ENCODE results near the gene PEMT. TPM values are rescaled to one million over a fixed set of nuclear protein-coding genes. Genes with fewer than 3 reads are reported as not detected.
A peak's percentile ranks its signal among the peaks of the same experiment; 100 is the strongest.

PEMT gene
- total RNA-seq, 4 donors from 2014 or later: 17.7 to 24.8 (median 20.6) TPM

GRCh38 chr17:17498606-17499301, 92.8 kb downstream of the PEMT start:
- WGBS: 91% methylated on average over 16 of the region's 16 CpGs
- TF ChIP-seq EP300 (IDR thresholded peaks at IDR 0.05): no peak
- no peak for TF ChIP-seq POLR2AphosphoS5 (IDR thresholded peaks at IDR 0.05)
- no peak for TF ChIP-seq POLR2A (IDR thresholded peaks at IDR 0.05; ENCODE audit: low read depth)
- TF ChIP-seq, protein P1, sequence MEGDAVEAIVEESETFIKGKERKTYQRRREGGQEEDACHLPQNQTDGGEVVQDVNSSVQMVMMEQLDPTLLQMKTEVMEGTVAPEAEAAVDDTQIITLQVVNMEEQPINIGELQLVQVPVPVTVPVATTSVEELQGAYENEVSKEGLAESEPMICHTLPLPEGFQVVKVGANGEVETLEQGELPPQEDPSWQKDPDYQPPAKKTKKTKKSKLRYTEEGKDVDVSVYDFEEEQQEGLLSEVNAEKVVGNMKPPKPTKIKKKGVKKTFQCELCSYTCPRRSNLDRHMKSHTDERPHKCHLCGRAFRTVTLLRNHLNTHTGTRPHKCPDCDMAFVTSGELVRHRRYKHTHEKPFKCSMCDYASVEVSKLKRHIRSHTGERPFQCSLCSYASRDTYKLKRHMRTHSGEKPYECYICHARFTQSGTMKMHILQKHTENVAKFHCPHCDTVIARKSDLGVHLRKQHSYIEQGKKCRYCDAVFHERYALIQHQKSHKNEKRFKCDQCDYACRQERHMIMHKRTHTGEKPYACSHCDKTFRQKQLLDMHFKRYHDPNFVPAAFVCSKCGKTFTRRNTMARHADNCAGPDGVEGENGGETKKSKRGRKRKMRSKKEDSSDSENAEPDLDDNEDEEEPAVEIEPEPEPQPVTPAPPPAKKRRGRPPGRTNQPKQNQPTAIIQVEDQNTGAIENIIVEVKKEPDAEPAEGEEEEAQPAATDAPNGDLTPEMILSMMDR (IDR thresholded peaks at IDR 0.05): no peak
- H3K9me3 ChIP-seq: no peaks in the 10 kb centered on the region
- no peak overlapping the region for H3K27ac ChIP-seq (replicated peaks in 1 of 4)
- intact Hi-C loops (cut with DNase I): loop anchor here (10.0 kb wide), 1 partner anchor 144 kb away; no protein-coding TSS in a partner anchor
- H3K36me3 ChIP-seq: no peaks in the 10 kb centered on the region
- peaks cover 23 to 32% (median 28%) of the 10 kb centered on the region in 4 donors for H3K4me1 ChIP-seq
- H3K27me3 ChIP-seq: no peaks in the 10 kb centered on the region
- no peak for DNase-seq (ENCODE audit: extremely low spot score)
- H3K4me3 ChIP-seq: no peak overlapping the region

GRCh38 chr17:17497845-17498520, 93.5 kb downstream of the PEMT start:
- no peaks in the 10 kb centered on the region for H3K9me3 ChIP-seq
- no peaks in the 10 kb centered on the region for H3K27me3 ChIP-seq
- WGBS: 98% methylated on average over 4 of the region's 10 CpGs
- H3K36me3 ChIP-seq: peaks cover 0 to under 1% (median under 1%) of the 10 kb centered on the region in 4 donors
- TF ChIP-seq POLR2AphosphoS5 (IDR thresholded peaks at IDR 0.05): no peak
- no peak for DNase-seq (ENCODE audit: extremely low spot score)
- H3K4me3 ChIP-seq: no peak overlapping the region
- no peak overlapping the region for H3K27ac ChIP-seq (replicated peaks in 1 of 4)
- intact Hi-C loops (cut with DNase I): loop anchor here (10.0 kb wide), 1 partner anchor 143 kb away; no protein-coding TSS in a partner anchor
- H3K4me1 ChIP-seq: peaks cover 24 to 32% (median 28%) of the 10 kb centered on the region in 4 donors

DNA sequence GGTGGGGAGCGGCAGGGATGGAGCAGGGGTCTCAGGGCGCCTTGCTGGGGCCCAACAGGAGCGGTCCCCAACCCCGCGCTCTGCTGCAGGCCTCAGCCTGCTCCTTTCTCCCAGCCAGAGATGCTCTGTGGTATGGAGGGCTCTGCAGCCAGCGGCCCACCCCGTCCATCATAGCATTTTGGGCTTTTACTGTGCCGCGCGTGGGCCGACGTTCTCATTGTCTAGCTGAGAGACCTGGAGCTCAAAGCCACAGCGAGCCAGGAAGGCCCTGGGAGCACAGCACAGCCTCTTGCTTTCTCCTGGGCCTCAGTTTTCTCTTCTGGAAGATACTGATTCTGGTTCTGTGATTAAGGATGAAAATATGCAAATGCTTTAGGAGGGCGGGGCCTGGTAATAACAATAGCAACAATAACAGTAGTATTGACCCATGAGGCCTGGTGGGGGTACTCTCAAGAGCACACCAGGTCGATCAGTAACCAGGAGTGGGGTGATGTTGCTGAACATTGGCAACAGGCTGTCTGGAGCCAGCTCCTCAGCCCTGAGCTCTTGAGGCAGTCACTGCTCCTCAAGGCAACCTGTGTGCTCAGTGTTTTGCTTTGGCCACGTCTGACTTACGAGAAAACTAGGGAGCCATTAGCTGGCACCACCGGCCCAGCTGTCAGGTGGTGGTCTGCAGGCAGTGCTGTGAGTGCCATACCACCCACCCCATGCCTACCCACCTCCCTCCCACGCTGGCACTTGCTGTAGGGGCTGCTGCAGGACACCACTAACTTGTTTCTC, 94.3 kb downstream of the PEMT start:
- DNase-seq (ENCODE audit: extremely low spot score): no peak
- H3K4me3 ChIP-seq: peak overlapping the region; percentile 67 to 77 (median 70)
- no peak for TF ChIP-seq POLR2A (IDR thresholded peaks at IDR 0.05; ENCODE audit: low read depth)
- TF ChIP-seq POLR2AphosphoS5 (IDR thresholded peaks at IDR 0.05): no peak
- TF ChIP-seq EP300 (IDR thresholded peaks at IDR 0.05): no peak
- TF ChIP-seq, protein P1 (IDR thresholded peaks at IDR 0.05): no peak
- intact Hi-C loops (cut with DNase I): loop anchor here (10.0 kb wide), 1 partner anchor 142 kb away; no protein-coding TSS in a partner anchor
- H3K4me1 ChIP-seq: peaks cover 27 to 32% (median 30%) of the 10 kb centered on the region in 4 donors
- H3K27me3 ChIP-seq: no peaks in the 10 kb centered on the region
- H3K36me3 ChIP-seq: peaks cover 0 to 8% (median 7%) of the 10 kb centered on the region in 4 donors
- WGBS: 97% methylated on average over 4 of the region's 19 CpGs
- H3K27ac ChIP-seq (replicated peaks in 1 of 4): peak overlapping the region; percentile 77 to 89 (median 85)
- no peaks in the 10 kb centered on the region for H3K9me3 ChIP-seq

- peaks cover 4 to 16% (median 15%) of the 10 kb centered on the region in 4 donors for H3K36me3 ChIP-seq
- peak within 1 kb of the TSS; percentile 77 to 89 (median 85) for H3K27ac ChIP-seq (replicated peaks in 1 of 4)
- H3K4me1 ChIP-seq: peaks cover 27 to 38% (median 31%) of the 10 kb centered on the region in 4 donors
- H3K4me3 ChIP-seq: peak within 1 kb of the TSS; percentile 67 to 77 (median 70)
- no peaks in the 10 kb centered on the region for H3K27me3 ChIP-seq
- under 1% methylated on average over 31 of the region's 93 CpGs for WGBS
- TF ChIP-seq EP300 (IDR thresholded peaks at IDR 0.05) (no peak), POLR2AphosphoS5 (IDR thresholded peaks at IDR 0.05) (peak; percentile 85 to 95), POLR2A (IDR thresholded peaks at IDR 0.05; ENCODE audit: low read depth) (peak; percentile 90)
- TF ChIP-seq, protein P1 (IDR thresholded peaks at IDR 0.05): peak; percentile 94 to 100 (median 97)
- intact Hi-C loops (cut with DNase I): loop anchor here (10.0 kb wide), 1 partner anchor 142 kb away; no protein-coding TSS in a partner anchor
- H3K9me3 ChIP-seq: no peaks in the 10 kb centered on the region
- DNase-seq (ENCODE audit: extremely low spot score): peak; percentile 96
Observed at GRCh38 chr17:17496189-17497064, 95.1 kb downstream of the PEMT start, which contains the start of gene RASD1. Gene RASD1 (minus strand): TSS chr17:17496395. CDS start chr17:17496181, 214 bp downstream.

Data from esophagus muscularis mucosa (tissue), 4 donors.